HS-5 (cell line): Measurements from ENCODE around the gene ZNF75A.

Experiments used
- DNase-seq: peaks from one replicate; pipeline ENCODE4 v3.0.0-alpha.2; 2012; ENCODE audit warnings: low read depth

Gene ZNF75A

GRCh38 chr16:3289998-3290673, 15.2 kb upstream of the ZNF75A start:
- no peak for DNase-seq

GRCh38 chr16:3292604-3293003, 12.7 kb upstream of the ZNF75A start:
- DNase-seq: peak; percentile 25

- DNase-seq: no peak
Observed at GRCh38 chr16:3295209-3295608, 10.1 kb upstream of the ZNF75A start.

- no peak for DNase-seq
Observed at GRCh38 chr16:3295783-3296182, 9.5 kb upstream of the ZNF75A start.

- DNase-seq: peak; percentile 10
Observed at GRCh38 chr16:3304370-3304769, 927 bp upstream of the ZNF75A start.

GRCh38 chr16:3306078-3306477, 781 bp downstream of the ZNF75A start:
- no peak for DNase-seq

GRCh38 chr16:3311496-3311895, 6.2 kb downstream of the ZNF75A start:
- no peak for DNase-seq

GRCh38 chr16:3317315-3317999, 12.2 kb downstream of the ZNF75A start:
- DNase-seq: no peak

GRCh38 chr16:3321816-3322215, 16.5 kb downstream of the ZNF75A start:
- DNase-seq: no peak

- no peak for DNase-seq
Observed at GRCh38 chr16:3327514-3327913, 22.2 kb downstream of the ZNF75A start.

GRCh38 chr16:3328104-3328503, 22.8 kb downstream of the ZNF75A start:
- DNase-seq: no peak

- no peak for DNase-seq
Observed at GRCh38 chr16:3328643-3329042, 23.3 kb downstream of the ZNF75A start.

GRCh38 chr16:3346041-3346440, 40.7 kb downstream of the ZNF75A start:
- DNase-seq: no peak

GRCh38 chr16:3347586-3347985, 42.3 kb downstream of the ZNF75A start:
- DNase-seq: no peak

- no peak for DNase-seq
Observed at GRCh38 chr16:3348547-3349167, 43.4 kb downstream of the ZNF75A start.

GRCh38 chr16:3349175-3349574, 43.9 kb downstream of the ZNF75A start:
- no peak for DNase-seq

- DNase-seq: no peak
Observed at GRCh38 chr16:3355589-3355988, 50.3 kb downstream of the ZNF75A start, which contains the start of gene OR2C1. Gene OR2C1 (plus strand): TSS chr16:3355889. CDS start chr16:3355941, 52 bp downstream.

GRCh38 chr16:3356118-3356517, 50.8 kb downstream of the ZNF75A start:
- DNase-seq: no peak

GRCh38 chr16:3358871-3359270, 53.6 kb downstream of the ZNF75A start:
- DNase-seq: no peak

GRCh38 chr16:3362931-3363330, 57.6 kb downstream of the ZNF75A start:
- DNase-seq: no peak

GRCh38 chr16:3363793-3364192, 58.5 kb downstream of the ZNF75A start:
- no peak for DNase-seq

GRCh38 chr16:3364774-3365427, 59.6 kb downstream of the ZNF75A start:
- peak; percentile 80 for DNase-seq
